Hepatic stellate cell (primary cell): ENCODE data around the gene RALGDS.
"Not testable (repeated sequence)": the region's sequence is repeated elsewhere in the genome, so short reads cannot be mapped to it uniquely, and the experiment has no call there.

ENCODE experiments used
- DNase-seq: peaks from one replicate; pipeline ENCODE4 v3.0.0; 2011; ENCODE audit warnings: low spot score

The RALGDS gene

GRCh38 chr9:133087429-133088145 is 33.5 kb downstream of the RALGDS start:
- DNase-seq = no peak

- DNase-seq = no peak
These were observed 34.1 kb downstream of the RALGDS start for GRCh38 chr9:133086894-133087293.

- DNase-seq = not testable (repeated sequence)
These were observed 34.7 kb downstream of the RALGDS start for GRCh38 chr9:133086212-133086860.

DNA sequence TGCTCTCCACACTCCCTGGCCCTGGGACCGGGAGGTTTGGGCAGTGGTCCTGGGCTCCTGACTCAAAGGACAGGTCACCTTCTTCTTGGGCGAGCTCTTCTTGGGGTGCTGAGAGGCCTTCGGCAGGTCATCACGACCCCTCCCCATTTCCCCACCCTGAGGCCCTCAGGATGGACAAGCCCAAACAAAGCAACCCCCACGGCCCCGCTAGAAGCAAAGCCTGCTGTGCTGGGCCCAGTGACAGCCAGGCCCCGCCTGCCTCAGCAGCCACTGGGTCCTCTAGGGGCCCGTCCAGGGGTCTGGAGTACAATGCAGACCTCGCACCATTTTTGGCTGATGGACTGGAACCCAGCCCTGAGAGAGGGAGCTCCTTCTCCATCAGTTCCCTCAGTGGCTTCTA is 37.4 kb downstream of the RALGDS start:
- not testable (repeated sequence) for DNase-seq

DNA sequence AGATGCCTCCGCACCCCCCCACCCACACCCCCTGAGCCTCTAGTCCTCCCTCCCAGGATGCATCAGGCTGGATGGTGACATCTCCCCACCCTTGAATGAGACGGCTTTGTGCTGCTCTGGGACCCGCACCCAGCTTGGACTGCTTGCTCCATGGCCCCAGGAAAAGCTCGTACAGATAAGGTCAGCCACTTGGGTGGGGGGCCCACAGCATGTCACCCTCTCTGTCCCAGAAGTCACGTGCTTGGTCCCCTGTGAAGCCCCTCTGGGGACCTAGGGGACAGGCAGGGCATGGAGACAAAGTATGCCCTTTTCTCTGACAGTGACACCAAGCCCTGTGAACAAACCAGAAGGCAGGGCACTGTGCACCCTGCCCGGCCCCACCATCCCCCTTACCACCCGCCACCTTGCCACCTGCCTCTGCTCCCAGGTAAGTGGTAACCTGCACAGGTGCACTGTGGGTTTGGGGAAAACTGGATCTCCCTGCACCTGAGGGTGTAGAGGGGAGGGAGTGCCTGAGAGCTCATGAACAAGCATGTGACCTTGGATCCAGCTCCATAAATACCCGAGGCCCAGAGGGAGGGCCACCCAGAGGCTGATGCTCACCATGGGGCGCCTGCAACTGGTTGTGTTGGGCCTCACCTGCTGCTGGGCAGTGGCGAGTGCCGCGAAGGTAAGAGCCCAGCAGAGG is 38.9 kb downstream of the RALGDS start:
- DNase-seq = not testable (repeated sequence)

- not testable (repeated sequence) for DNase-seq
These were observed 40.0 kb downstream of the RALGDS start for GRCh38 chr9:133080786-133081779.

- DNase-seq = no peak
These were observed 40.9 kb downstream of the RALGDS start for GRCh38 chr9:133080161-133080560.

DNA sequence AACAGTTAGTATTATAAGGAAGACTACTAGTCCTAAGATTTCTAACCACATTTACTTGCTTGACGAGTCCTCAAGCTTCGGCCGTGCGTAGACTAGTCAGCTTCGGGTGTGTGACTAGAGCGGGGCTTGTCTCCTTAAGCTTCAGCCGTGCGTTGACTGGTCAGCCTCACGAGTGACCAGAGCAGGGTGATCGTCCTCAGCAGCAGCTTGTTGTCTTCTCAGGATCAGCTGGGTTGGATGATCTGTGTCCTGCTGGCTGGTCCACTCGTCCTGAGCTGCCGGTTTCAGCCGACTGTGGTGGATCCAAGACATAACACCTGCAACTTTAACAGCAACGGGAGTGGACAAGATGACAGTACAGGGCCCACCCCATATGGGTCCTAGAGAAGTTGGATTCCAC is 42.6 kb downstream of the RALGDS start:
- no peak for DNase-seq

DNA sequence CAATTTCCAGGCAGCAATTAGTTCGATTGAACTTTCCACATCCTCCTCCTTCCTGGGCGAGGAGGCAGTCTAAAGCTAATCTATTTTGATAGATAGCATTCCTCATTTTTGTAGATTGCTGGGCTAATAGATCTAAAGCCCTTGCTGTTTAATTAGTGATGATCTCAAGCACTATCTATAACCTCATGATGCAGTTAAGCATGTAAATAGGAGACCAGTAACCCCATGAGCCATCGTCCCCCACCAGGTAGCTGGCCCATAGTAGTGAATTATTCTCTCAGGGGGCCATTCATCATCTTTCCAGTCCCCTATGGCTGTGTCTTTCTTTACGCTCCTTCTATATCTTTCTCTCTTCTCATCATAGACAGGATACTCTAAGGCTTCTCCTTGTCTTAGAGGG is 44.3 kb downstream of the RALGDS start:
- no peak for DNase-seq

DNA sequence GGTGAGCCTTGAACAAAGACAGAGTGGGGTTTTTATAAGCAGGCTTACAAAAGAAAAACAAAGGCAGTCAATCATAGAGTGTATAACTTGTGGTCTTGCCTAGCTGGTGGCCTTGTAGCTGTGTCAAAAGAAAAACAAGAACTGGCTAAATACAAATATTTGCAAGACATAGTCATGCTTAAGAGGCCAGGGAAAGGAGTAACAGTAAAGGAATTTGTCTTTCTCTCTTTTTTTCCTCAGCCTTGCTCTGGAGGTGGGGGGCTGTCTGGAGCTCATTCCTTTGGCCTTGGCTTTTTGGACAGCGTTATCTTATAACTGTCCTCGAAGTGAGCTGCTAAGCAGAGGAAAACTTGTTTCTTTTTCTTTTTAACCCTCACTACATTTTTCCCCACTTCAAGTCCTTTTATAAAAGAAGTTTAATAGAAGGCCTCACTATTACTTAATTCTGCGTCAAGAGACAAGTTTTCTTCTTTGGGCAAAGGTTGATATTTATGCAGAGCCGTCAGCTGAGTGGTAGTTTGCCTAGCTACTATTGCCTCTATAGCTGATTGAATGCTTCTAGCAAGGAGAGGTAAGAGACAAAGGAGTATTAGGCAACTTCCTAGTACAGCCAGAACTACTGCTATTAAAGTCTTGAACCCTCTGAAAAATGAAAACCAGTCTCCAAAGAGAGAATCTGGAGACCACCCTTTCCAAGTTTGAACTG is 45.0 kb downstream of the RALGDS start:
- DNase-seq = peak; percentile 81

- DNase-seq = peak; percentile 35
These were observed 46.9 kb downstream of the RALGDS start for GRCh38 chr9:133074111-133074651.

GRCh38 chr9:133073086-133074014 is 47.7 kb downstream of the RALGDS start:
- DNase-seq = no peak

DNA sequence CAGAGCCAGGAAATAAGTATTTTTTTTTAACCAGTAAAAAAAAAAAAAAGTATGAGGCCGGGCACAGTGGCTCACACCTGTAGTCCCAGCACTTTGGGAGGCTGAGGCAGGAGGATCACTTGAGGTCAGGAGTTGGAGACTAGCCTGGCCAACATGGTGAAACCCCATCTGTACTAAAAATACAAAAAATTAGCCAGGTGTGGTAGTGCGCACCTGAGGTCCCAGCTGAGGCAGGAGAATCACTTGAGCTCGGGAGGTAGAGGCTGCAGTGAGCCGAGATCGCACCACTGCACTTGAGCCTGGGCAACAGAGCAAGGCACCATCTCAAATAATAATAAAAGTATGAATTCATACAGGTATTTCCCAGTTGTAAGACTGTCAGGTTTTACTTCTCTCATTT is 48.8 kb downstream of the RALGDS start:
- DNase-seq = not testable (repeated sequence)

DNA sequence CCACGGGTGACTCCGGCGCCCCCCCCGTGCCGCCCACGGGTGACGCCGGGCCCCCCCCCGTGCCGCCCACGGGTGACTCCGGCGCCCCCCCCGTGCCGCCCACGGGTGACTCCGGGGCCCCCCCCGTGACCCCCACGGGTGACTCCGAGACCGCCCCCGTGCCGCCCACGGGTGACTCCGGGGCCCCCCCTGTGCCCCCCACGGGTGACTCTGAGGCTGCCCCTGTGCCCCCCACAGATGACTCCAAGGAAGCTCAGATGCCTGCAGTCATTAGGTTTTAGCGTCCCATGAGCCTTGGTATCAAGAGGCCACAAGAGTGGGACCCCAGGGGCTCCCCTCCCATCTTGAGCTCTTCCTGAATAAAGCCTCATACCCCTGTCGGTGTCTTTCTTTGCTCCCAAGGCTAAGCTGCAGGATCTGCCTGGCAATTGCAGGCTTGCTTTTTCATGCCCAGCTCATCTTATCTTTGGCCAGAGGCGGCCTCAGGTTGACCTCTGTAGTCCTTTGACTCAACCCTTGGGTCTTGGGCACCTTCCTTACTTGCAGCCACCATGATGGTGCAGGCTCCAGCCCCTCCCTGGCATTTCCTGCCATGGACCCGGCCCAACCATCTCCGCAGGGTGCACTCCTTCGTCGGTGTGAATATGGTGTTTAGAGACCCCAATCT is 49.4 kb downstream of the RALGDS start:
- DNase-seq = no peak

GRCh38 chr9:133070985-133071384 is 50.1 kb downstream of the RALGDS start:
- not testable (repeated sequence) for DNase-seq

- not testable (repeated sequence) for DNase-seq
These were observed 50.5 kb downstream of the RALGDS start for GRCh38 chr9:133070500-133070961.

DNA sequence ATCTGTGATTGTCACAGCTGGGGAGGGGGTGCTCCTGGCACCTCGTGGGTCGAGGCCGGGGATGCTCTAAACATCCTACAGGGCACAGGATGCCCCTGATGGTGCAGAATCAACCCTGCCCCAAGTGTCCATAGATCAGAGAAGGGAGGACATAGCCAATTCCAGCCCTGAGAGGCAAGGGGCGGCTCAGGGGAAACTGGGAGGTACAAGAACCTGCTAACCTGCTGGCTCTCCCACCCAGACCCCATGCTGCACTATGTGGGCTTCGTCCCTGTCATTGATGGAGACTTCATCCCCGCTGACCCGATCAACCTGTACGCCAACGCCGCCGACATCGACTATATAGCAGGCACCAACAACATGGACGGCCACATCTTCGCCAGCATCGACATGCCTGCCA is 52.6 kb downstream of the RALGDS start:
- DNase-seq = not testable (repeated sequence)

- no peak for DNase-seq
These were observed 53.2 kb downstream of the RALGDS start for GRCh38 chr9:133067813-133068212.

GRCh38 chr9:133067006-133067405 is 54.0 kb downstream of the RALGDS start:
- no peak for DNase-seq
